Nephron (organoid): Measurements from ENCODE around the gene DOLK.
"Not testable (repeated sequence)": the region's sequence is repeated elsewhere in the genome, so short reads cannot be mapped to it uniquely, and the experiment has no call there.

Source experiments
- H3K27ac Mint-ChIP-seq, 3 experiments: 2 replicates each; pipeline ENCODE4 v1.8.0; 2020; ENCODE audit warnings: mixed read lengths in 3 of 3, mild to moderate bottlenecking in 2 of 3, moderate library complexity in 1 of 3
- H3K27me3 Mint-ChIP-seq: 2 replicates; pipeline ENCODE4 v1.8.0; 2021; ENCODE audit warnings: low read depth, mild to moderate bottlenecking, moderate library complexity, mixed read lengths
- H3K36me3 Mint-ChIP-seq: 2 replicates; pipeline ENCODE4 v1.8.0; 2020; ENCODE audit warnings: low read depth, mixed read lengths
- H3K4me1 Mint-ChIP-seq: 2 replicates; pipeline ENCODE4 v1.8.0; 2020; ENCODE audit warnings: mixed read lengths
- H3K4me3 Mint-ChIP-seq, 3 experiments: 2 replicates each; pipeline ENCODE4 v1.8.0; 2020; ENCODE audit warnings: mild to moderate bottlenecking in 3 of 3, mixed read lengths in 3 of 3, moderate library complexity in 2 of 3
- H3K9me3 Mint-ChIP-seq: 2 replicates; pipeline ENCODE4 v1.8.0; 2020; ENCODE audit warnings: mixed read lengths
- TF ChIP-seq, protein P1 (sequence below), 3 experiments: fragments of 200-600 bp; sonication (generic); IDR thresholded peaks; one replicate each; pipeline ENCODE4 v1.5.0; 2021; ENCODE audit warnings: antibody characterized with exemption in 3 of 3; ENCODE audit not compliant: unreplicated experiment in 3 of 3

Gene DOLK

DNA sequence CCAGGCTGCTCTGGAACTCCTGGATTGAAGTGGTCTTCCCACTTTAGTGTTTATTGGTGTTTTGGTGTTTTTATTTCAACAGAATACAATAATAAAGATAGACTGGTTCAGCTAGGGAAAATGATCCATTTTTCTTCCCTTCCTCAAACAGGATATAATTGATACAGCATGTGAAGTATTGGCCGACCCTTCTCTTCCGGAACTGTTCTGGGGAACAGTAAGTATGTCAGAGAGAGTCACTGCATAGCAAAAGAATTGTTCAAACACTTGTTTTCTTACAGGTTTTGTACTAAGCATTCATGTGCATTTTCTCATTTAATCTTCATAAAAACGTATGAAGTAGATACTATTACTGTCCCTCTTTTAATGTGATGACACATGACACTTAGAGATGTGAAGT lies 31.7 kb upstream of the DOLK start:
- Mint-ChIP-seq H3K4me3 (no peak overlapping the region), H3K36me3 (peaks cover 72% of the 10 kb centered on the region), H3K9me3 (no peaks in the 10 kb centered on the region), H3K27me3 (no peaks in the 10 kb centered on the region), H3K4me1 (no peaks in the 10 kb centered on the region), H3K27ac (no peak overlapping the region)
- TF ChIP-seq, protein P1, sequence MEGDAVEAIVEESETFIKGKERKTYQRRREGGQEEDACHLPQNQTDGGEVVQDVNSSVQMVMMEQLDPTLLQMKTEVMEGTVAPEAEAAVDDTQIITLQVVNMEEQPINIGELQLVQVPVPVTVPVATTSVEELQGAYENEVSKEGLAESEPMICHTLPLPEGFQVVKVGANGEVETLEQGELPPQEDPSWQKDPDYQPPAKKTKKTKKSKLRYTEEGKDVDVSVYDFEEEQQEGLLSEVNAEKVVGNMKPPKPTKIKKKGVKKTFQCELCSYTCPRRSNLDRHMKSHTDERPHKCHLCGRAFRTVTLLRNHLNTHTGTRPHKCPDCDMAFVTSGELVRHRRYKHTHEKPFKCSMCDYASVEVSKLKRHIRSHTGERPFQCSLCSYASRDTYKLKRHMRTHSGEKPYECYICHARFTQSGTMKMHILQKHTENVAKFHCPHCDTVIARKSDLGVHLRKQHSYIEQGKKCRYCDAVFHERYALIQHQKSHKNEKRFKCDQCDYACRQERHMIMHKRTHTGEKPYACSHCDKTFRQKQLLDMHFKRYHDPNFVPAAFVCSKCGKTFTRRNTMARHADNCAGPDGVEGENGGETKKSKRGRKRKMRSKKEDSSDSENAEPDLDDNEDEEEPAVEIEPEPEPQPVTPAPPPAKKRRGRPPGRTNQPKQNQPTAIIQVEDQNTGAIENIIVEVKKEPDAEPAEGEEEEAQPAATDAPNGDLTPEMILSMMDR (IDR thresholded peaks at IDR 0.05; ENCODE audit: unreplicated experiment in 3 of 3): no peak

DNA sequence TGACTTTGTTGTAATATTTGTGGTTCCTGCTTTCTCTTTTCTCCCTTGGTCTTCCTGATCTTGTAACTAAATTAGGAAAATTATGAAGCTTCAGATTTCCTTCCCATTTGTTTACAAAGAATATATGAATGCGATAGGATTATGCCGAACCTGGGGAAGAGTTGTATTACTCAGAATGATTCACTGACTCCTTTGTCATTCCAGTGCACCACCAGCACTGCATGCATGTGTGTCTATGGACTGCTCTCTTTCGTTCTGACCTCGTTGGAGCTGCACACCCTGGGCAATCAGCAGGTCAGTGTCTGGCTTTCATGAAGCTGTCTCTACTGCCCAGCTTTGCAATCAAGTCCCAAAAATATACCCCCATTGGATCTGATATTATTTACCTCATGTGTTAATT lies 25.6 kb upstream of the DOLK start:
- peaks cover 65% of the 10 kb centered on the region for H3K36me3 Mint-ChIP-seq
- H3K4me1 Mint-ChIP-seq: no peaks in the 10 kb centered on the region
- no peaks in the 10 kb centered on the region for H3K27me3 Mint-ChIP-seq
- H3K27ac Mint-ChIP-seq: no peak overlapping the region
- no peaks in the 10 kb centered on the region for H3K9me3 Mint-ChIP-seq
- no peak overlapping the region for H3K4me3 Mint-ChIP-seq
- TF ChIP-seq, protein P1 (IDR thresholded peaks at IDR 0.05; ENCODE audit: unreplicated experiment in 3 of 3): no peak

DNA sequence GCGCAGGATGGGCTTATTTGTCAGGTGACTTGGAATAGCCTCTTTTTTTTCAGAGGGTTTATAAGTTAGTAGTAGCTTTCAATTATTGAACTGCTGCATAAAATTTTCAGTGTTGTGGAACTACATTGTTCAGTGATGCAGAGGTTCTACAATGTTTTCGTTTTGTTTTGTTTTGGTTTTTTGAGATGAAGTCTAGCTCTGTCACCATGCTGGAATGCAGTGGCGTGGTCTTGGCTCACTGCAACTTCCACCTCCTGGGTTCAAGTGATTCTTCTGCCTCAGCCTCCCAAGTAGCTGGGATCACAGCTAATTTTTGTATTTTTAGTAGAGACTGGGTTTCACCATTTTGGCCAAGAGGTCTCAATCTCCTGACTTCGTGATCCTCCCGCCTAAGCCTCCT lies 22.1 kb upstream of the DOLK start:
- H3K27me3 Mint-ChIP-seq: no peaks in the 10 kb centered on the region
- H3K4me1 Mint-ChIP-seq: no peaks in the 10 kb centered on the region
- H3K27ac Mint-ChIP-seq: no peak overlapping the region
- peaks cover 51% of the 10 kb centered on the region for H3K36me3 Mint-ChIP-seq
- no peak overlapping the region for H3K4me3 Mint-ChIP-seq
- H3K9me3 Mint-ChIP-seq: no peaks in the 10 kb centered on the region
- TF ChIP-seq, protein P1 (IDR thresholded peaks at IDR 0.05; ENCODE audit: unreplicated experiment in 3 of 3): no peak

DNA sequence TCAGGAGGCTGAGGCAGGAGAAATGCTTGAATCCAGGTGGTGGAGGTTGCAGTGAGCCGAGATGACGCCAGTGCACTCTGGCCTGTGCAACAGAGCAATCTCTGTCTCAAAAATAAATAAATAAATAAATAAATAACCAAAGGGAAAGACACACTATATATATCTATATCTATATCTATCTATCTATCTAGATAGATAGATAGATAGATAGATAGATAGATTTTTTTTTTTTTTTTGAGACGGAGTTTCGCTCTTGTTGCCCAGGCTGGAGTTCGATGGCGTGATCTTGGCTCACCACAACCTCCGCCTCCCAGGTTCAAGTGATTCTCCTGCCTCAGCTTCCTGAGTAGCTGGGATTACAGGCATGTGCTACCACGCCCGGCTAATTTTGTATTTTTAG lies 14.0 kb upstream of the DOLK start:
- not testable (repeated sequence) for H3K4me1 Mint-ChIP-seq, H3K4me3 Mint-ChIP-seq, H3K9me3 Mint-ChIP-seq, H3K27ac Mint-ChIP-seq, H3K27me3 Mint-ChIP-seq
- peaks cover 48% of the 10 kb centered on the region for H3K36me3 Mint-ChIP-seq

DNA sequence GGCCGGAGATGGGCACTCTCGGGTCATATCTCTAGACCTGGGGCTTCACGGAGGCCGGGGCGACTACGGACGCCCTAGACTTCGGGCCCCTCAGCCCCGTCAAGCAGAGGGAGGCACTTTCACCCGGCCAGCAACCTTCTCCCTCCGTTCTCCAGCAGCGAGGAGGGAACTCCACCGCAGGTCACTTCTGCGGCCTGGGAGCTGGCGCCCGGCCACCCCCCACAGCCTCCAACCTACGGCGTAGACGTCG lies 201 bp downstream of the DOLK start:
- no peaks in the 10 kb centered on the region for H3K27me3 Mint-ChIP-seq
- peaks cover 19% of the 10 kb centered on the region for H3K36me3 Mint-ChIP-seq
- no peaks in the 10 kb centered on the region for H3K9me3 Mint-ChIP-seq
- TF ChIP-seq, protein P1 (IDR thresholded peaks at IDR 0.05; ENCODE audit: unreplicated experiment in 3 of 3): no peak
- peak overlapping the region; percentile 85 to 92 (median 90) for H3K27ac Mint-ChIP-seq
- peaks cover 20% of the 10 kb centered on the region for H3K4me1 Mint-ChIP-seq
- H3K4me3 Mint-ChIP-seq: peak overlapping the region; percentile 92 to 100 (median 97)

DNA sequence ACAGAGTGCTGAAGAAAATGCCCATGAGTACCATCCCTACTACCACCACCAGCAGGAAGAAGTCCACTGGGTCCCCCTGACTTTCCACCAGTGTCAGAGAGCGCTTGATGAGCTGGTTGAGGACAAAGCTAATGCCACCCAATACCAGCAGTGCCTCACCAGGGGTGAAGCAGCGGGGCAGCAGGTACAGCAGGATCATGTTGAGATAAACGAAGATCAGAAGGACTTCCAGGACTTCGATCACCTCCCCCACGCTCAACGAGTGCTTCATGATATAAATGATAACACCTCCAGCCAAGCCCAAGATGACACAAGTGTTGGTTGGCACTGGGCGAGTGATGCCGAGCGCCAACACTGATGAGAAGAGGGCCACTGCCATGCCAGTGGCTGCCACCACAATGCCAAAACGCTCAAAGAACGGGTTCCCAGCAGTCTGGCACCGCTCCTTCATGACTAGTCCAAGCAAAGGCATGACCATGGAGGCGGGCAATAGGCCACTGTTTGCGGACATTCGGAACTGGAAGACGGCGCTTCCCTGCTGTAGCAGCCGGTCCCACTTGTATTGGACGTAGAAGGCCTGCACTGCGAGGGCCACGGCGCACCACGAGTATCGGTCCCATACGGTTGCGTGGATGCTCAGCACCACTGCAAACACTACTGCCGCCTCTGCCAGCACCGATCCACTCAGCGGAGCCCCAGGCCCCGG lies 679 bp downstream of the DOLK start:
- peak overlapping the region; percentile 92 to 100 (median 97) for H3K4me3 Mint-ChIP-seq
- peak overlapping the region; percentile 85 to 92 (median 90) for H3K27ac Mint-ChIP-seq
- no peaks in the 10 kb centered on the region for H3K9me3 Mint-ChIP-seq
- H3K36me3 Mint-ChIP-seq: peaks cover 19% of the 10 kb centered on the region
- H3K4me1 Mint-ChIP-seq: peaks cover 20% of the 10 kb centered on the region
- TF ChIP-seq, protein P1 (IDR thresholded peaks at IDR 0.05; ENCODE audit: unreplicated experiment in 3 of 3): no peak
- H3K27me3 Mint-ChIP-seq: no peaks in the 10 kb centered on the region
